Measurements from ENCODE around the gene ZNF438. TPM values are rescaled to one million over a fixed set of nuclear protein-coding genes. Genes with fewer than 3 reads are reported as not detected.
A peak's percentile ranks its signal among the peaks of the same experiment; 100 is the strongest.

Gene ZNF438
- total RNA-seq, 1 donor from 2014 or later, result 1.3 TPM

DNA sequence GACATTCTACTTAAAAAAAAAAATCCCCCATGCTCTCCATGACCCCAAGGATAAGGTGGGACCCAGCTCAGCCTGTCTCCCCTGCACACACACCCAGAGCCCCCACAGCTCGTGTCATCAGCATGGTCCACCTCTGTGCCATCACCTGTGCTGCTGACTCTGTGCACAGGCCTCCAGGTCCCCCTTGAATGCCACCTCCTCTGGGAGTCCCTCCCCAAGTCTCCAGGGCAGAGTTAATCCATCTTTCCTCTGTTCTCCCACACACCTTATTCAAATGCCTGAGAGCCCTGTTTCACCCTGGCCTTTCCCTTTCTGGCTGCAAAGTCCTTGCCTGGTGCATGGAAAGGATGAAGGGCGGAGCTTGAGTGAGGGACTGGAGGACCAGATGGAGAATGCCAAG is 208.0 kb downstream of the ZNF438 start:
- Histone ChIP-seq H3K27ac (no peak overlapping the region), H3K36me3 (no peaks in the 10 kb centered on the region), H3K4me3 (no peak overlapping the region), H3K27me3 (no peaks in the 10 kb centered on the region), H4K20me1 (ENCODE audit: low read depth) (no peaks in the 10 kb centered on the region), H3K79me2 (ENCODE audit: low read depth) (no peaks in the 10 kb centered on the region), H3K9ac (no peak overlapping the region), H3K4me1 (no peaks in the 10 kb centered on the region), H3F3A (ENCODE audit: low read depth) (no peaks in the 10 kb centered on the region), H3K9me3 (ENCODE audit: low read depth) (no peaks in the 10 kb centered on the region), H2AFZ (replicated peaks) (no peak overlapping the region), H3K4me2 (no peak overlapping the region)
- H3K4me3 Mint-ChIP-seq, result no peak overlapping the region
- no peak overlapping the region for H3K27ac Mint-ChIP-seq
- TF ChIP-seq, protein P1, sequence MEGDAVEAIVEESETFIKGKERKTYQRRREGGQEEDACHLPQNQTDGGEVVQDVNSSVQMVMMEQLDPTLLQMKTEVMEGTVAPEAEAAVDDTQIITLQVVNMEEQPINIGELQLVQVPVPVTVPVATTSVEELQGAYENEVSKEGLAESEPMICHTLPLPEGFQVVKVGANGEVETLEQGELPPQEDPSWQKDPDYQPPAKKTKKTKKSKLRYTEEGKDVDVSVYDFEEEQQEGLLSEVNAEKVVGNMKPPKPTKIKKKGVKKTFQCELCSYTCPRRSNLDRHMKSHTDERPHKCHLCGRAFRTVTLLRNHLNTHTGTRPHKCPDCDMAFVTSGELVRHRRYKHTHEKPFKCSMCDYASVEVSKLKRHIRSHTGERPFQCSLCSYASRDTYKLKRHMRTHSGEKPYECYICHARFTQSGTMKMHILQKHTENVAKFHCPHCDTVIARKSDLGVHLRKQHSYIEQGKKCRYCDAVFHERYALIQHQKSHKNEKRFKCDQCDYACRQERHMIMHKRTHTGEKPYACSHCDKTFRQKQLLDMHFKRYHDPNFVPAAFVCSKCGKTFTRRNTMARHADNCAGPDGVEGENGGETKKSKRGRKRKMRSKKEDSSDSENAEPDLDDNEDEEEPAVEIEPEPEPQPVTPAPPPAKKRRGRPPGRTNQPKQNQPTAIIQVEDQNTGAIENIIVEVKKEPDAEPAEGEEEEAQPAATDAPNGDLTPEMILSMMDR (IDR thresholded peaks at IDR 0.05), result no peak
- TF ChIP-seq EZH2phosphoT487 (IDR thresholded peaks at IDR 0.05), result no peak
- no peak for TF ChIP-seq EZH2 (IDR thresholded peaks at IDR 0.05)
- H3K4me1 Mint-ChIP-seq, result peaks cover 33% of the 10 kb centered on the region
- no peak for DNase-seq (ENCODE audit: low spot score)
- peaks cover 12% of the 10 kb centered on the region for H3K27me3 Mint-ChIP-seq (ENCODE audit: insufficient read depth, low read depth)
- H3K9me3 Mint-ChIP-seq, result no peaks in the 10 kb centered on the region
- H3K36me3 Mint-ChIP-seq, result no peaks in the 10 kb centered on the region

DNA sequence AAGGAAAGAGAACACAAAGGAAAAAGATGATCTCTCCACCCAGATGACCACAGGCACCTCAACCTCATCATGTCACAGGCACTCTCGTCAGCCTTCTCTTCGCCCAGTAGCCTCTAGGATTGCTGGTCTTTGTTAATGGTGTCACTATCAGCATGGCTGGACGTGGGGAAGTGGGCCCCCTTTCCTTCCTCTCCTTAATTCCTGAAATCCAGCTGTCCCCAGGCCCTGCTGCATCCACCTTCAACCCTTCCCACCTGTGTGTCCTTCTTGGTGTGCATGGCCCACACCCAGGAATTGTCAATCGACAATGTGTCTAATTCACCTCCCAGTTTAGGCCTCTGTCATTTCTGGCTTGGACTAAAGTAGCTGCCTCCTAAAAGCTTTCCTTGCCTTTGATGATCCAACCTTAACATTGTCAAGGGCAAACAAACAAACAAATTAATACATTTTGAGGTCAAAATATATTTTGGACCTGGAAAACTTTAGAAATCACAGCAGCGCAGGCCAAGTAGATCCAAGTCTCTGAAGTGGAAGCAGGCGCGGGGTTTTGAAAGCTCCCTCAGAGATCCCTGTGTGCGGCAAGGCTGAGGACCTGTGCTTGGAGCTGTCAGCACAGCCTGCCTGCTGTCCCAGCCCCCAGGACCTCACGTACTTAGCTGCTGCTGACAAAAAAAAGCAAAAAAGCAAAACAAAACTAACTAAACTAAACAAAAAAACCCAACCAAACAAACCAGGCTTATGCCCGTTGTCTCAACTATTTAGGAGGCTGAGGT is 208.8 kb downstream of the ZNF438 start:
- H3K36me3 ChIP-seq, result no peaks in the 10 kb centered on the region
- no peaks in the 10 kb centered on the region for H3K4me1 ChIP-seq
- H3K4me1 Mint-ChIP-seq, result peaks cover 36% of the 10 kb centered on the region
- no peaks in the 10 kb centered on the region for H3K27me3 ChIP-seq
- peak overlapping the region; percentile 74 for H3K27ac Mint-ChIP-seq
- H2AFZ ChIP-seq (replicated peaks), result no peak overlapping the region
- H3K4me3 ChIP-seq, result no peak overlapping the region
- no peaks in the 10 kb centered on the region for H3K9me3 Mint-ChIP-seq
- no peaks in the 10 kb centered on the region for H3K79me2 ChIP-seq (ENCODE audit: low read depth)
- H3K4me2 ChIP-seq, result no peak overlapping the region
- no peak overlapping the region for H3K4me3 Mint-ChIP-seq
- H3K36me3 Mint-ChIP-seq, result no peaks in the 10 kb centered on the region
- H3K9me3 ChIP-seq (ENCODE audit: low read depth), result no peaks in the 10 kb centered on the region
- no peaks in the 10 kb centered on the region for H4K20me1 ChIP-seq (ENCODE audit: low read depth)
- no peak for DNase-seq (ENCODE audit: low spot score)
- no peak overlapping the region for H3K9ac ChIP-seq
- TF ChIP-seq, protein P1 (IDR thresholded peaks at IDR 0.05), result no peak
- TF ChIP-seq EZH2 (IDR thresholded peaks at IDR 0.05) (no peak), EZH2phosphoT487 (IDR thresholded peaks at IDR 0.05) (no peak)
- no peaks in the 10 kb centered on the region for H3F3A ChIP-seq (ENCODE audit: low read depth)
- no peak overlapping the region for H3K27ac ChIP-seq
- peaks cover 12% of the 10 kb centered on the region for H3K27me3 Mint-ChIP-seq (ENCODE audit: insufficient read depth, low read depth)

DNA sequence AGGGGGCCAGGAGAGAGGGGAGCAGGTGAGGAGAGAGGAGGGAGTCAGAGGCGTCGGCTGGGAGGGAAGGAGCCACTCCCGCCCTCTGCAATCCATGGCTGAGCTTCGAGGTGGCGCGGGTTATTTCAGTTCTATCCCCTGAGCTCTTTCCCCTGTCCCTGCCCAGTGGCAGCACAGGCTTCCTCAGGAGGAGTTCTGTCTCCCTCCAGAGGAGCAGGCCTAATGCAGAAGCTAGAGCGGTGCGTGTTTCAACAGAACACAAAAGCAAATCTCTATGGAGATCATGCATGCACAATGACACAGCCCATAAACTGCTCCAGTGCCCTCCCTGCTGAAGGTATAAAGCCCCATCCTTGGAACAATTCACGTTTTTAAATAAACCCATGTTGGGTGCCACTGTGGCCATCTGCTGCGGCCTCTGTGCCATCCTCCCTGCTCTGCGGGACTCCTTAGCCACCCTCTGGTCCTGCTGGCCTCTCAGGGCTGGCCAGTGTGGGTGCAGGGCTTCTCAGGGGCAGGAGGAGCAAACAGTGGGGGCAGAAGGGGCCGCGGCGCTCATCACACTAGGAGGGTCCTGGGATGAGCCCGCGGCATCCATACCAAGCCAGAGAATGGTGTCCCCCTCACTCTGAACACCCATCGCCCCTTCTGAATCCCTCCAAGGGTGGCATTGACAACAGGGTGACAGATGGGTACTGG is 209.5 kb downstream of the ZNF438 start:
- TF ChIP-seq, protein P1 (IDR thresholded peaks at IDR 0.05), result no peak
- TF ChIP-seq EZH2phosphoT487 (IDR thresholded peaks at IDR 0.05), result no peak
- TF ChIP-seq EZH2 (IDR thresholded peaks at IDR 0.05), result no peak
- peak overlapping the region; percentile 74 for H3K27ac Mint-ChIP-seq

More for the DNA sequence above, 209.5 kb downstream of the ZNF438 start:
- DNase-seq (ENCODE audit: low spot score), result no peak
- no peaks in the 10 kb centered on the region for H3K27me3 ChIP-seq
- H4K20me1 ChIP-seq (ENCODE audit: low read depth), result no peaks in the 10 kb centered on the region
- no peak overlapping the region for H3K9ac ChIP-seq
- no peaks in the 10 kb centered on the region for H3K9me3 ChIP-seq (ENCODE audit: low read depth)
- H3K4me1 ChIP-seq, result no peaks in the 10 kb centered on the region
- Mint-ChIP-seq H3K9me3 (no peaks in the 10 kb centered on the region), H3K4me3 (no peak overlapping the region), H3K36me3 (no peaks in the 10 kb centered on the region), H3K27me3 (ENCODE audit: insufficient read depth, low read depth) (peaks cover 9% of the 10 kb centered on the region), H3K4me1 (peaks cover 36% of the 10 kb centered on the region)
- no peak overlapping the region for H3K4me2 ChIP-seq
- no peak overlapping the region for H2AFZ ChIP-seq (replicated peaks)
- H3K27ac ChIP-seq, result no peak overlapping the region
- no peak overlapping the region for H3K4me3 ChIP-seq
- no peaks in the 10 kb centered on the region for H3F3A ChIP-seq (ENCODE audit: low read depth)
- no peaks in the 10 kb centered on the region for H3K79me2 ChIP-seq (ENCODE audit: low read depth)
- no peaks in the 10 kb centered on the region for H3K36me3 ChIP-seq

All from neural progenitor cell (in vitro differentiated cells).